DMS 273 treated with DMSO at 0.1 percent for 48 hours (cell line): ENCODE data around the gene SERINC1.

Experiments used
- DNase-seq: peaks from one replicate; lab custom pipeline; 2025; lab: John Stamatoyannopoulos, UW

The SERINC1 gene

DNA sequence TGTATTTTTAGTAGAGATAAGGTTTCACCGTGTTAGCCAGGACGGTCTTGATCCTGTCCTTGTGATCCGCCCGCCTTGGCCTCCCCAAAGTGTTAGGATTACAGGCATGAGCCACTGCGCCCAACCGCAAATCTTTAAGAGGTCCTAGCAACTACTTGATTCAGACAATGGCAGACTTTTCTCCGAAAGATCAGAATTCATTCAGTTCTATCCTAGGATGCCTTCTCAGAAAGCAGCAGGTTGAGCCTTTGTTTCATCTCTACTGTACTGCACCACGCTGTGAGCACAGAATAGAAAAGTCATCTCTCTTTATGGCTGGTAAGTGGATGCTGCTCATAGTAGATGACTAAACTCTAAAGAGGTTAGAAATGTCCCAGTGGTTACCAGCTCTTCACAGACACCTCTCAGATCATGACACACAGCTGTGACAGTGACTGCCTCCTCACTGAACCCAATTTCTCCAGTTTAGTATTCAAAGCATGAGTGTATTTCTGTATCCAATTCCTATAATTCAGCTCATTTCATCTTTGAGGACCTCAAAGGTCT lies 78.2 kb downstream of the SERINC1 start:
- no peak for DNase-seq
